ENCODE measurements around the gene TBC1D3B.
"Not testable (repeated sequence)": the region's sequence is repeated elsewhere in the genome, so short reads cannot be mapped to it uniquely, and the experiment has no call there.

The TBC1D3B gene

GRCh38 chr17:36127199-36127893 lies 49.1 kb downstream of the TBC1D3B start:
- DNase-seq, result no peak

GRCh38 chr17:36124879-36125824 lies 51.3 kb downstream of the TBC1D3B start:
- no peak for DNase-seq

- no peak for DNase-seq
These were observed 53.0 kb downstream of the TBC1D3B start for GRCh38 chr17:36123431-36123830.

GRCh38 chr17:36121099-36121498 lies 55.3 kb downstream of the TBC1D3B start:
- DNase-seq, result not testable (repeated sequence)

DNA sequence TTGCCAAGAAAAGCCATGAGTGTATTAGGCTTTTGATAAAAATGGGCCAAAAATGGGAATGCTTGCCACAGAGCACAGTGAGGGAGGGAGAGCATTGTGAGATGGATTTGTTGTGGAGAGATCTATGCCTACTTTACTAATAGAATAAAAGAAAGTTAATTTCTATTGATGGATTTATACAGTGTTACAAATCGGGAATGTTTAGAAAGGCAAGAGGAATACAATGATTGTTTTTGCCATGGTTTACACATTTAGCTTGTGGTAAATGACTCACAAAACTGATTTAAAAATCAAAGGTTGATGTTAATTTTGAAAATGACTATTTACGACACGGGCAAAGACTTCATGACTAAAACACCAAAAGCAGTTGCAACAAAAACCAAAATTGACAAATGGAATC lies 56.2 kb downstream of the TBC1D3B start:
- no peak for DNase-seq

GRCh38 chr17:36118477-36119353 lies 57.7 kb downstream of the TBC1D3B start:
- DNase-seq, result no peak

DNA sequence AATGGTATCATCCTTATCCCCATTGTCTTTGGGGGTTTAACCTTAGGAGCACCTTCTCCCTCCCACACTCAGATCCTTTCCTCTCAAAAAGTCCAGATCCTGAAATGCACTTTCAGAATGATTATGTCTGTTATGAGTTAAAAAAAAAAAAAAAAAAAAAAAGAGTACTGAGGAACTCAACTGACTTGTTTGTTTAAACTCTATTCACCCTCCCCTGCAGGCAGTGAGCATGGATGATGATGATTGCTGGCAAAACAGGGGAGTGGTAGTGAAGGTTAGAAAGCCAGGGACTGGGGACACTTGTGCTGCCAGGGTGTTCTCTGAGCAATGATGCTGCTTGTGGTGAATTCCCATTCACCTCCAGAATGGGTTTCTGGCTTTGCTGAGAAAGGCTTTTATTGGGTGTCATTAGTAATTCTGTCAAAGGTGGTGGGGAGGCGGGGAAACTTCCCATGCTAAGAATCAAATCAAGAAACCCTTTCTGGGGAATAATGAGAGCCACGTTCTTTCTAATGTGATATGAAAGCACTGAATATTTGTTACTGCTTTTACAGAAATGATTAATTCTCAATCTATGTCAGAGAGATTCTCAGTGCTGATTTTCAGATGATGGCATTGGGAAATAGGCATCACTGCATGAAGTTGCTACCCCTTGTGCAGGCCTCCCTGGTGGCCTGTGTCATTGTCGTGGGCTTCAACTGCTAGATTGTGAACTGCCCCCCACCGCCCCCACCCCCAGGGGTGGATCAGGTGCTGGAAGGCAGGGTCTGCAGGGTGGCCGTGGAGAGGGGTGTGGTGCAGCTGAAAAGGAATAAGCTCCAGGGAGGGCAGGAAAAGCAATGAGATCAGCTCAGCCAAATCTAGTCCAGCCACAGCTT lies 58.7 kb downstream of the TBC1D3B start:
- no peak for DNase-seq

Data from NCI-H2171 (cell line).